ENCODE results near the gene RFPL3.

GRCh38 chr22:32329202-32329645 lies 28.4 kb upstream of the RFPL3 start:
- TF ChIP-seq CTCF (IDR thresholded peaks at IDR 0.05), result no peak
- TF ChIP-seq POLR2AphosphoS5 (IDR thresholded peaks at IDR 0.05), result no peak
